Parathyroid adenoma (tissue), 2 donors: ENCODE data around the gene NEGR1.

ENCODE experiments used
- H2AFZ ChIP-seq: fragments of 300-600 bp; sonication (generic); one replicate; pipeline ENCODE4 v1.7.0; 2017; ENCODE audit warnings: antibody characterized with exemption, mild to moderate bottlenecking
- H3K27ac ChIP-seq: fragments of 300-600 bp; sonication (generic); one replicate; pipeline ENCODE4 v1.7.0; 2017
- H3K27me3 ChIP-seq: fragments of 300-600 bp; sonication (generic); one replicate; pipeline ENCODE4 v1.7.0; 2017; ENCODE audit warnings: low read length; ENCODE audit not compliant: control insufficient read depth, insufficient read depth
- H3K36me3 ChIP-seq: fragments of 300-600 bp; sonication (generic); one replicate; pipeline ENCODE4 v1.7.0; 2017; ENCODE audit warnings: low read length; ENCODE audit not compliant: control insufficient read depth, insufficient read depth
- H3K4me1 ChIP-seq: fragments of 300-600 bp; sonication (generic); one replicate; pipeline ENCODE4 v1.7.0; 2017; ENCODE audit warnings: control low read depth
- H3K4me2 ChIP-seq: fragments of 300-600 bp; sonication (generic); one replicate; pipeline ENCODE4 v1.7.0; 2017; ENCODE audit warnings: low read length
- H3K4me3 ChIP-seq: fragments of 300-600 bp; sonication (generic); one replicate; pipeline ENCODE4 v1.7.0; 2017; ENCODE audit warnings: low read depth, low read length
- H3K79me2 ChIP-seq: fragments of 300-600 bp; sonication (generic); one replicate; pipeline ENCODE4 v1.7.0; 2017; ENCODE audit warnings: control low read depth
- H3K9ac ChIP-seq: fragments of 300-600 bp; sonication (generic); one replicate; pipeline ENCODE4 v1.7.0; 2017; ENCODE audit warnings: mild to moderate bottlenecking
- H3K9me3 ChIP-seq: fragments of 300-600 bp; sonication (generic); one replicate; pipeline ENCODE4 v1.7.0; 2017; ENCODE audit warnings: low read length; ENCODE audit not compliant: control insufficient read depth
- TF ChIP-seq, protein P1 (sequence below): fragments of 300-600 bp; sonication (generic); IDR thresholded peaks from one replicate; pipeline ENCODE4 v1.7.0; 2017; ENCODE audit warnings: antibody characterized with exemption, mild to moderate bottlenecking
- donor health status: primary hyperparathyroidism.

NEGR1 gene

DNA sequence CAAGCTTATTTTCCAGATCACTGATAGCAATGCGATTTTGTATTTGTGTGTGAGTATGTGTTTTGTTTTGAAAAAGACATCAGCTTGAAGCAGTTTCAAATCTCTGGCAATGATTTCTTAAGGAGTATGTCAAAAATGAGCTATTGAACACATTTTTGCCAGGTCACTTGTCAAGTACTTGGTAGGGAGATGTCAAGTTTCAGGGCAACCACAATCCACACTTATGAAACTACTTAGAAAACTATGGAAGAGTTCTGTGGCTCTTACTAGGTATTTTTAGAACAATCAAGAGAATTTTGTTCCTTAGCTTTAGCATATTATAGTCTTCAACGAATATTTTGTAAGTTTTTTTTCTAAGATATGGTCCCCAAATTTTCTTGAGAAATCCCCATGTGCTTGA, 882.7 kb downstream of the NEGR1 start:
- Histone ChIP-seq H3K79me2 (no peaks in the 10 kb centered on the region), H3K4me3 (no peak overlapping the region), H3K36me3 (no peaks in the 10 kb centered on the region), H2AFZ (no peak overlapping the region), H3K9me3 (no peaks in the 10 kb centered on the region), H3K4me2 (no peak overlapping the region), H3K27me3 (no peaks in the 10 kb centered on the region), H3K4me1 (no peaks in the 10 kb centered on the region), H3K27ac (no peak overlapping the region), H3K9ac (no peak overlapping the region)
- TF ChIP-seq, protein P1, sequence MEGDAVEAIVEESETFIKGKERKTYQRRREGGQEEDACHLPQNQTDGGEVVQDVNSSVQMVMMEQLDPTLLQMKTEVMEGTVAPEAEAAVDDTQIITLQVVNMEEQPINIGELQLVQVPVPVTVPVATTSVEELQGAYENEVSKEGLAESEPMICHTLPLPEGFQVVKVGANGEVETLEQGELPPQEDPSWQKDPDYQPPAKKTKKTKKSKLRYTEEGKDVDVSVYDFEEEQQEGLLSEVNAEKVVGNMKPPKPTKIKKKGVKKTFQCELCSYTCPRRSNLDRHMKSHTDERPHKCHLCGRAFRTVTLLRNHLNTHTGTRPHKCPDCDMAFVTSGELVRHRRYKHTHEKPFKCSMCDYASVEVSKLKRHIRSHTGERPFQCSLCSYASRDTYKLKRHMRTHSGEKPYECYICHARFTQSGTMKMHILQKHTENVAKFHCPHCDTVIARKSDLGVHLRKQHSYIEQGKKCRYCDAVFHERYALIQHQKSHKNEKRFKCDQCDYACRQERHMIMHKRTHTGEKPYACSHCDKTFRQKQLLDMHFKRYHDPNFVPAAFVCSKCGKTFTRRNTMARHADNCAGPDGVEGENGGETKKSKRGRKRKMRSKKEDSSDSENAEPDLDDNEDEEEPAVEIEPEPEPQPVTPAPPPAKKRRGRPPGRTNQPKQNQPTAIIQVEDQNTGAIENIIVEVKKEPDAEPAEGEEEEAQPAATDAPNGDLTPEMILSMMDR, result no peak

DNA sequence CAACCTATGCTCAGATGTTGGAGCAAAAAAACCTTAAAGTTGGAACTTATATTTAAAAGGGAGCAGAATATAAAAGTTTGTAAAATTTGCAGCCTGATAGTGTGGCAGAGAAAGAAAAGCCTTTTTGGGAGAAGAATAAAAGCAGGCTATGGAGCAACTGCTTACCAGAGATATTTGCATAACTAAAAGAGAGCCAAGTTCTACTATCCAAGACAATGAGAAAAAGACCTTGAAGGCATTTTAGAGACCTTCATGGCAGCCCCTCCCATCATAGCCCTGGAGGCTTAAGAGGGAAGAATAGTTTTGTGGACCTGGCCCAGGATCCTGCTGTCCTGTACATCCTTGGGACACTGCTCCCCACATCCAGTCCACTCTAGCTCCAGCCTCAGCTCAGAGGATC, 889.0 kb downstream of the NEGR1 start:
- Histone ChIP-seq H3K9me3 (no peaks in the 10 kb centered on the region), H3K9ac (no peak overlapping the region)
- TF ChIP-seq, protein P1, result no peak

DNA sequence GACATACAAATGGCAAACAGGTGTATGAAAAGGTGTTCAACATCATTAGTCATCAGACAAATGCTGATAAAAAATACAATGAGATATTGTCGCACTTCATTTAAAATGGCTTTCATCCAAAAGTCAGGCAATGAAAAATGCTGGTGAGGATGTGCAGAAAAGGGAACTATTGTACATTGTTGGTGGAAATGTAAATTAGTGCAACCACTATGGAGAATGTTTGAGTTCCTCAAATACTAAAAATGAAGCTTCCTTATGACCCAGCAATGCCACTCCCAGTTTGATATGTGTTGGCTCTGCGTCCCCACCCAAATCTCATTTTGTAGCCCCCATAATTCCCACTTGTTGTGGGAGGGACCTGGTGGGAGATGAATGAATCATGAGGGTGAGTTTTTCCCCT, 891.8 kb downstream of the NEGR1 start:
- Histone ChIP-seq H3K4me3 (no peak overlapping the region), H3K9ac (no peak overlapping the region), H3K4me2 (no peak overlapping the region), H3K4me1 (no peaks in the 10 kb centered on the region), H3K27ac (no peak overlapping the region), H2AFZ (no peak overlapping the region), H3K27me3 (no peaks in the 10 kb centered on the region), H3K9me3 (no peaks in the 10 kb centered on the region), H3K36me3 (no peaks in the 10 kb centered on the region), H3K79me2 (no peaks in the 10 kb centered on the region)
- TF ChIP-seq, protein P1, result no peak

More for the DNA sequence above, 889.0 kb downstream of the NEGR1 start:
- Histone ChIP-seq H3K4me3 (no peak overlapping the region), H3K79me2 (no peaks in the 10 kb centered on the region), H3K27ac (no peak overlapping the region), H3K36me3 (no peaks in the 10 kb centered on the region), H2AFZ (no peak overlapping the region), H3K4me1 (no peaks in the 10 kb centered on the region), H3K4me2 (no peak overlapping the region), H3K27me3 (no peaks in the 10 kb centered on the region)

DNA sequence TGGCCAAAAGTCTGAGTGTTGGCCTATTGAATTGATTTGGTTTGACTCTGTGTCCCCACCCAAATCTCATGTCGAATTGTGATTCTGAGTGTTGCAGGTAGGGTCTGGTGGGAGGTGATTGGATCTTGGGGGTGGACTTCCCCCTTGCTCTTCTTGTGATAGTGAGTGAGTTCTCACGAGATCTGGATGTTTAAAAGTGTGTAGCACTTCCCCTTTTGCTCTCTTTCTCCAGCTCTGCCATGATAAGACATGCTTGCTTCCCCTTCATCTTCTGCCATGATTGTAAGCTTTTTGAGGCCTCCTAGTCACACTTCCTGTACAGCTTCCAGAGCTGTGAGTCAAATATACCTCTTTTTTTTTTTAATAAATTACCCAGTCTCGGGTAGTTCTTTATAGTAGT, 904.5 kb downstream of the NEGR1 start:
- Histone ChIP-seq H3K9me3 (no peaks in the 10 kb centered on the region), H3K4me3 (no peak overlapping the region), H3K4me2 (no peak overlapping the region), H3K79me2 (no peaks in the 10 kb centered on the region), H3K36me3 (no peaks in the 10 kb centered on the region), H3K4me1 (no peaks in the 10 kb centered on the region), H3K27ac (no peak overlapping the region), H3K9ac (no peak overlapping the region), H2AFZ (no peak overlapping the region), H3K27me3 (no peaks in the 10 kb centered on the region)
- TF ChIP-seq, protein P1, result no peak

DNA sequence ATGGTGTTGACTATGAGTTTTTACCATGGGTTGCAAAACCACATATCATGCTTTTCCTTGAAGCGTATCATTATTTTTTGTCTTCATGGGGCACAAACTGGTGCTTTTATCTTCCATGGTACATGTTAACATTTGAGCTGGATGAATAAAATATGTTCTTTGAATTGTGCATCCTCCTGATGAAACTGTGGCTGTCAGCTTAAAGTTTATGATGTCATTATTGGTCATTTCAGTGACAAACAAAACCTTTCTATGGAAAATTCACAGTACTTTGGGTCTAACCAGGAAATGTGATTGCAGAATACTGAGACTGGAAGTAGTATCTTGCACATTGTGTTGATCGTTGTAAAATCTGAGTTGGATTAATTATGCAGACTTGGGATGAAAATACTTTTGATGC, 909.8 kb downstream of the NEGR1 start:
- no peaks in the 10 kb centered on the region for H3K4me1 ChIP-seq
- H3K9ac ChIP-seq, result no peak overlapping the region
- H2AFZ ChIP-seq, result no peak overlapping the region
- no peak overlapping the region for H3K4me2 ChIP-seq
- no peaks in the 10 kb centered on the region for H3K36me3 ChIP-seq
- no peaks in the 10 kb centered on the region for H3K79me2 ChIP-seq
- no peak overlapping the region for H3K27ac ChIP-seq
- no peaks in the 10 kb centered on the region for H3K27me3 ChIP-seq
- no peaks in the 10 kb centered on the region for H3K9me3 ChIP-seq
- TF ChIP-seq, protein P1, result no peak
- no peak overlapping the region for H3K4me3 ChIP-seq
